Kidney epithelial cell (primary cell): ENCODE data around the gene BUD23. TPM values are rescaled to one million over a fixed set of nuclear protein-coding genes. Genes with fewer than 3 reads are reported as not detected.

Source experiments
- DNase-seq: peaks from one replicate; pipeline ENCODE4 v3.0.0-alpha.2; 2010; ENCODE audit warnings: low read depth
- H3K27me3 ChIP-seq: 2 replicates; pipeline ENCODE4 v1.6.0; 2011; ENCODE audit warnings: low read length; ENCODE audit not compliant: control insufficient read depth, insufficient read depth
- H3K36me3 ChIP-seq: 2 replicates; pipeline ENCODE4 v1.5.1; 2011; ENCODE audit warnings: low read length; ENCODE audit not compliant: control insufficient read depth, insufficient read depth
- H3K4me3 ChIP-seq: 2 replicates; pipeline ENCODE4 v1.5.1; 2011; ENCODE audit warnings: low read depth, mild to moderate bottlenecking, control low read depth, low read length
- total RNA-seq: library from RNA; depleted of rRNA; stranded (reverse); fragments of >200 nt; gene quantifications from 2 replicates; pipeline ENCODE4 v1.2.3, GENCODE V29; 2015
- TF ChIP-seq, protein P1 (sequence below): IDR thresholded peaks from 2 replicates; pipeline ENCODE4 v1.5.1; 2011; ENCODE audit warnings: mild to moderate bottlenecking, moderate library complexity, low read length, control low read depth, inconsistent platforms; ENCODE audit not compliant: insufficient read depth, poor library complexity, severe bottlenecking

Gene BUD23
- total RNA-seq, 1 donor from 2014 or later, result 69.1 TPM

GRCh38 chr7:73742753-73743641 lies 59.6 kb downstream of the BUD23 start:
- peak; percentile 95 for DNase-seq
- TF ChIP-seq, protein P1, sequence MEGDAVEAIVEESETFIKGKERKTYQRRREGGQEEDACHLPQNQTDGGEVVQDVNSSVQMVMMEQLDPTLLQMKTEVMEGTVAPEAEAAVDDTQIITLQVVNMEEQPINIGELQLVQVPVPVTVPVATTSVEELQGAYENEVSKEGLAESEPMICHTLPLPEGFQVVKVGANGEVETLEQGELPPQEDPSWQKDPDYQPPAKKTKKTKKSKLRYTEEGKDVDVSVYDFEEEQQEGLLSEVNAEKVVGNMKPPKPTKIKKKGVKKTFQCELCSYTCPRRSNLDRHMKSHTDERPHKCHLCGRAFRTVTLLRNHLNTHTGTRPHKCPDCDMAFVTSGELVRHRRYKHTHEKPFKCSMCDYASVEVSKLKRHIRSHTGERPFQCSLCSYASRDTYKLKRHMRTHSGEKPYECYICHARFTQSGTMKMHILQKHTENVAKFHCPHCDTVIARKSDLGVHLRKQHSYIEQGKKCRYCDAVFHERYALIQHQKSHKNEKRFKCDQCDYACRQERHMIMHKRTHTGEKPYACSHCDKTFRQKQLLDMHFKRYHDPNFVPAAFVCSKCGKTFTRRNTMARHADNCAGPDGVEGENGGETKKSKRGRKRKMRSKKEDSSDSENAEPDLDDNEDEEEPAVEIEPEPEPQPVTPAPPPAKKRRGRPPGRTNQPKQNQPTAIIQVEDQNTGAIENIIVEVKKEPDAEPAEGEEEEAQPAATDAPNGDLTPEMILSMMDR, result no peak
- Histone ChIP-seq H3K27me3 (no peaks in the 10 kb centered on the region), H3K36me3 (no peaks in the 10 kb centered on the region), H3K4me3 (no peak overlapping the region)

DNA sequence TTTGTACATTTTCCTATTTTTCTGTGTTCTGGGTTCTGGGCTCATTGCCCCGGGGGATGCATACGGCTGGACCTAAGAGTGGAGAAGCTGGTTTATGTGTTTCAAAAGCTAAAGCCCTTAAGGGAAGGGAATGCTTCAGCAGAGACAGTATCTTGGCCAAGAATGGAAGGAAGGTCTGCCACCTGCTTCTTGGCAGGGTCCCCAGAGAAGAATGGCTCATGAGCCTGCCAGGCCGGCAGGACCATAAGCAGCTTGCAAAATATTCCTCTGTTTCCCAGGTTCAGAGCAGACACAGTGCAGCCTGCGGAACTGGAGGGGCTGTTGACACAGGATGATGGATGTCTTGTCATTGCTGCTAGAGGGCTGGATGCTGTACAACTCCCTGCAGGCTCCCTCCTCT lies 63.0 kb downstream of the BUD23 start:
- DNase-seq, result no peak
- no peaks in the 10 kb centered on the region for H3K36me3 ChIP-seq
- no peak overlapping the region for H3K4me3 ChIP-seq
- TF ChIP-seq, protein P1, result no peak
- no peaks in the 10 kb centered on the region for H3K27me3 ChIP-seq

Other genes starting within 250 kb of the BUD23 start
- 1.5 and 1.6 TPM in 2 replicates for gene FZD9, start 249.8 kb upstream of the BUD23 start, total RNA-seq
- 60.3 and 61.1 TPM in 2 replicates for gene BAZ1B, start 161.3 kb upstream of the BUD23 start, total RNA-seq
- 54.8 and 83.9 TPM in 2 replicates for gene BCL7B, start 125.9 kb upstream of the BUD23 start, total RNA-seq
- gene TBL2, start 105.0 kb upstream of the BUD23 start, total RNA-seq, result 56.5 and 65.4 TPM in 2 replicates
- gene MLXIPL, start 59.1 kb upstream of the BUD23 start, total RNA-seq, result 0.04 and 0.14 TPM in 2 replicates
- 9.0 and 12.2 TPM in 2 replicates for gene VPS37D, start 15.8 kb upstream of the BUD23 start, total RNA-seq
- 4.4 and 5.1 TPM in 2 replicates for gene DNAJC30, start 144 bp upstream of the BUD23 start, total RNA-seq
- 25.9 and 29.0 TPM in 2 replicates for gene STX1A, start 36.1 kb downstream of the BUD23 start, total RNA-seq
- 61.3 and 62.2 TPM in 2 replicates for gene ABHD11, start 55.2 kb downstream of the BUD23 start, total RNA-seq
- 100 and 123 TPM in 2 replicates for gene CLDN3, start 86.7 kb downstream of the BUD23 start, total RNA-seq
- 892 and 990 TPM in 2 replicates for gene CLDN4, start 147.4 kb downstream of the BUD23 start, total RNA-seq
- 1.5 and 2.6 TPM in 2 replicates for gene METTL27, start 158.9 kb downstream of the BUD23 start, total RNA-seq
- gene TMEM270, start 177.6 kb downstream of the BUD23 start, total RNA-seq, result not detected in 2 replicates